Cardiac muscle cell (in vitro differentiated cells and primary cell): ENCODE data around the gene ITGA11. TPM values are rescaled to one million over a fixed set of nuclear protein-coding genes. Genes with fewer than 3 reads are reported as not detected.

Experiments used
- DNase-seq, 2 donors: peaks; one replicate each; pipeline versions ENCODE4 v3.0.0 to v3.0.0-alpha.2; 2010 to 2017; ENCODE audit warnings: low read depth in 1 of 2, low spot score in 1 of 2
- H3K27ac ChIP-seq: fragments of 200-600 bp; sonication (generic); 2 replicates; pipeline ENCODE4 v1.5.1; 2016
- H3K27me3 ChIP-seq: fragments of 200-600 bp; sonication (generic); 2 replicates; pipeline ENCODE4 v1.6.0; 2016; ENCODE audit warnings: control low read depth
- H3K36me3 ChIP-seq: fragments of 200-600 bp; sonication (generic); 2 replicates; pipeline ENCODE4 v1.5.1; 2016; ENCODE audit warnings: control low read depth
- H3K4me1 ChIP-seq: fragments of 200-600 bp; sonication (generic); 2 replicates; pipeline ENCODE4 v1.8.1; 2017; ENCODE audit warnings: low read depth, mild to moderate bottlenecking, mixed run types
- H3K4me3 ChIP-seq: fragments of 200-600 bp; sonication (generic); 2 replicates; pipeline ENCODE4 v1.5.1; 2016; ENCODE audit warnings: mild to moderate bottlenecking
- H3K9me3 ChIP-seq: fragments of 200-600 bp; sonication (generic); 2 replicates; pipeline ENCODE4 v1.5.1; 2017; ENCODE audit warnings: low read depth, mild to moderate bottlenecking, control low read depth
- CTCF ChIP-seq: IDR thresholded peaks from 2 replicates; pipeline ENCODE4 v1.5.1; 2012; ENCODE audit warnings: low read depth, mild to moderate bottlenecking, low read length
- polyA plus RNA-seq: library from polyadenylated mRNA; unstranded; fragments of >200 nt; fragmentation: Nextera tagmentation; extraction: Ambion mirVana; gene quantifications from 2 replicates; pipeline ENCODE4 v1.2.1, GENCODE V29; 2016
- total RNA-seq: library from RNA; depleted of rRNA; stranded (reverse); fragments of >200 nt; gene quantifications from 2 replicates; pipeline ENCODE4 v1.2.3, GENCODE V29; 2016

Gene ITGA11
- total and polyA plus RNA-seq, 2 experiments from 2014 or later, result 0.12 to 1.2 TPM

GRCh38 chr15:68432441-68433064 lies 590 bp upstream of the ITGA11 start:
- H3K27ac ChIP-seq, result no peak overlapping the region
- peak overlapping the region; percentile 26 for H3K4me3 ChIP-seq
- H3K27me3 ChIP-seq, result peaks cover 88% of the 10 kb centered on the region
- TF ChIP-seq CTCF, result no peak
- no peaks in the 10 kb centered on the region for H3K36me3 ChIP-seq
- no peak for DNase-seq
- no peaks in the 10 kb centered on the region for H3K9me3 ChIP-seq
- peaks cover 3% of the 10 kb centered on the region for H3K4me1 ChIP-seq

GRCh38 chr15:68431037-68431791 lies 749 bp downstream of the ITGA11 start:
- peak; percentile 14 to 33 for DNase-seq
- no peak for TF ChIP-seq CTCF
- Histone ChIP-seq H3K27me3 (peaks cover 84% of the 10 kb centered on the region), H3K27ac (no peak overlapping the region), H3K9me3 (no peaks in the 10 kb centered on the region), H3K36me3 (no peaks in the 10 kb centered on the region), H3K4me1 (peaks cover 3% of the 10 kb centered on the region), H3K4me3 (peak overlapping the region; percentile 26)

GRCh38 chr15:68430471-68431036 lies 1.4 kb downstream of the ITGA11 start:
- no peak overlapping the region for H3K27ac ChIP-seq
- no peaks in the 10 kb centered on the region for H3K36me3 ChIP-seq
- peaks cover 80% of the 10 kb centered on the region for H3K27me3 ChIP-seq
- no peak for TF ChIP-seq CTCF
- no peaks in the 10 kb centered on the region for H3K9me3 ChIP-seq
- no peak overlapping the region for H3K4me3 ChIP-seq
- peaks cover 3% of the 10 kb centered on the region for H3K4me1 ChIP-seq
- no peak for DNase-seq

GRCh38 chr15:68429691-68430470 lies 2.1 kb downstream of the ITGA11 start:
- DNase-seq, result no peak
- Histone ChIP-seq H3K27ac (no peak overlapping the region), H3K27me3 (peaks cover 73% of the 10 kb centered on the region), H3K9me3 (no peaks in the 10 kb centered on the region), H3K36me3 (no peaks in the 10 kb centered on the region), H3K4me3 (no peak overlapping the region), H3K4me1 (peaks cover 3% of the 10 kb centered on the region)
- TF ChIP-seq CTCF, result no peak

GRCh38 chr15:68428431-68428940 lies 3.5 kb downstream of the ITGA11 start:
- no peak overlapping the region for H3K27ac ChIP-seq
- DNase-seq, result no peak

More at GRCh38 chr15:68428431-68428940, 3.5 kb downstream of the ITGA11 start:
- H3K9me3 ChIP-seq, result no peaks in the 10 kb centered on the region
- H3K36me3 ChIP-seq, result no peaks in the 10 kb centered on the region
- H3K4me3 ChIP-seq, result no peak overlapping the region
- no peak for TF ChIP-seq CTCF
- peaks cover 59% of the 10 kb centered on the region for H3K27me3 ChIP-seq
- peaks cover 3% of the 10 kb centered on the region for H3K4me1 ChIP-seq
